Neuronal stem cell (in vitro differentiated cells): ENCODE data around the gene COX7B2.

Experiments used
- DNase-seq: peaks from one replicate; pipeline ENCODE4 v3.0.0-alpha.2; 2013; ENCODE audit warnings: low spot score
- H2AFZ ChIP-seq: one replicate; pipeline ENCODE4 v1.6.1; 2013; ENCODE audit warnings: mild to moderate bottlenecking, low read length, inconsistent platforms
- H2AK5ac ChIP-seq: 2 replicates; pipeline ENCODE4 v1.6.1; 2013; ENCODE audit warnings: low read depth, mild to moderate bottlenecking, inconsistent platforms, low read length, moderate library complexity, mixed read lengths
- H2BK120ac ChIP-seq: 2 replicates; pipeline ENCODE4 v1.6.1; 2013; ENCODE audit warnings: low read depth, mild to moderate bottlenecking, inconsistent platforms, low read length, moderate library complexity, mixed read lengths
- H2BK12ac ChIP-seq: one replicate; pipeline ENCODE4 v1.6.1; 2013; ENCODE audit warnings: low read length, inconsistent platforms
- H2BK15ac ChIP-seq: 2 replicates; pipeline ENCODE4 v1.6.1; 2013; ENCODE audit warnings: mild to moderate bottlenecking, low read length, inconsistent platforms, mixed read lengths
- H2BK5ac ChIP-seq: one replicate; pipeline ENCODE4 v1.6.1; 2013; ENCODE audit warnings: inconsistent platforms, mild to moderate bottlenecking, low read length, moderate library complexity
- H3K14ac ChIP-seq: one replicate; pipeline ENCODE4 v1.6.1; 2013; ENCODE audit warnings: low read length, inconsistent platforms
- H3K18ac ChIP-seq: 2 replicates; pipeline ENCODE4 v1.6.1; 2013; ENCODE audit warnings: low read length, inconsistent platforms
- H3K23ac ChIP-seq: 2 replicates; pipeline ENCODE4 v1.6.1; 2013; ENCODE audit warnings: low read depth, mild to moderate bottlenecking, mixed read lengths, low read length, inconsistent platforms; ENCODE audit not compliant: poor library complexity
- H3K27ac ChIP-seq: replicated peaks from 3 replicates; pipeline ENCODE4 v1.5.1; 2013; ENCODE audit warnings: low read length, inconsistent platforms
- H3K27me3 ChIP-seq, 3 experiments: 2 replicates each; pipeline ENCODE4 v1.6.1; 2013; ENCODE audit warnings: low read length in 3 of 3, mild to moderate bottlenecking in 2 of 3, inconsistent platforms in 1 of 3, low read depth in 1 of 3, mixed read lengths in 1 of 3, moderate library complexity in 1 of 3; ENCODE audit not compliant: control insufficient read depth in 3 of 3, insufficient read depth in 3 of 3
- H3K36me3 ChIP-seq, 2 donors: replicated peaks in 1 of 2; 2 replicates each; pipeline ENCODE4 v1.6.1; 2013; ENCODE audit warnings: low read length in 2 of 2; ENCODE audit not compliant: control insufficient read depth in 2 of 2, insufficient read depth in 2 of 2
- H3K4ac ChIP-seq: 2 replicates; pipeline ENCODE4 v1.6.1; 2013; ENCODE audit warnings: inconsistent platforms, mild to moderate bottlenecking, low read length, moderate library complexity
- H3K4me1 ChIP-seq, 2 donors: 1 replicate in 1 of 2; 2 replicates in 1 of 2; pipeline ENCODE4 v1.6.1; 2013; ENCODE audit warnings: low read length in 2 of 2, low read depth in 1 of 2; ENCODE audit not compliant: control insufficient read depth in 2 of 2, insufficient read depth in 1 of 2
- H3K4me2 ChIP-seq: one replicate; pipeline ENCODE4 v1.6.1; 2013; ENCODE audit warnings: mild to moderate bottlenecking, low read length, inconsistent platforms; ENCODE audit not compliant: insufficient read depth, poor library complexity, severe bottlenecking
- H3K4me3 ChIP-seq, 2 donors: 2 replicates each; pipeline ENCODE4 v1.5.1; 2013; ENCODE audit warnings: low read length in 2 of 2, mild to moderate bottlenecking in 2 of 2, inconsistent platforms in 1 of 2, moderate library complexity in 1 of 2
- H3K79me1 ChIP-seq: one replicate; pipeline ENCODE4 v1.6.1; 2013; ENCODE audit warnings: low read depth, mild to moderate bottlenecking, inconsistent platforms, low read length, moderate library complexity
- H3K9ac ChIP-seq: one replicate; pipeline ENCODE4 v1.6.1; 2013; ENCODE audit warnings: mild to moderate bottlenecking, low read depth, low read length, inconsistent platforms; ENCODE audit not compliant: poor library complexity
- H3K9me3 ChIP-seq, 2 donors: replicated peaks in 1 of 2; 2 replicates each; pipeline versions ENCODE3 to v1.6.1; 2013; ENCODE audit warnings: low read length in 2 of 2, mild to moderate bottlenecking in 2 of 2, inconsistent platforms in 1 of 2, low read depth in 1 of 2, mixed read lengths in 1 of 2, moderate library complexity in 1 of 2; ENCODE audit not compliant: control insufficient read depth in 2 of 2, insufficient read depth in 1 of 2
- H4K8ac ChIP-seq: one replicate; pipeline ENCODE4 v1.6.1; 2013; ENCODE audit warnings: low read depth, mild to moderate bottlenecking, inconsistent platforms, low read length, moderate library complexity
- H4K91ac ChIP-seq: one replicate; pipeline ENCODE4 v1.6.1; 2013; ENCODE audit warnings: low read length, low read depth, mild to moderate bottlenecking, inconsistent platforms; ENCODE audit not compliant: poor library complexity
- WGBS, 2 donors: extraction: QIAGEN DNeasy Blood & Tissue Kit; methylation state at CpG; one replicate each; pipeline ENCODE4 v1.1.7; 2013; ENCODE audit warnings: missing lambda C conversion rate in 2 of 2, mixed read lengths in 1 of 2; ENCODE audit not compliant: insufficient read length in 2 of 2, insufficient replicate concordance in 1 of 2; ENCODE audit errors: extremely low coverage in 2 of 2; 5-methylcytosine and 5-hydroxymethylcytosine counted together

Gene COX7B2

DNA sequence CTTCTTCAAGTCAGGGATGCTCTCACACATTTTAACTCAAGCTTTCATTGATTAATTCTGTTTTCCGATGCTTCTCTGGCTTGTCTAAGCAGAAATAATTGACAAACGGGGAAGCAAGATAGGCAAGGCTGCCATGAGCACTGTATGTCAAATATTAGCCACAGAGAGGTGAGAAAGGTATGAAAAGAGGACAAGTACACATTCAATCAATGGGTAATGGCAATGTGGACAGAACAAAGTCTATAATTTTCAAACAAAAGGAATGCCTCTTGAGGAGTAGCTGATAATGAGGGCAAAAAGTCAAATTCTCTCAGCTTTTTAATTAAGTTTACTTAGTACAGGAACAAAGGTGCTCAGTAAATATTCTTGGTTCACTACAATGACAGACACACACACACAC is 19.6 kb downstream of the COX7B2 start:
- H2BK15ac ChIP-seq, result no peak overlapping the region
- H3K4me2 ChIP-seq, result no peak overlapping the region
- no peak overlapping the region for H3K9ac ChIP-seq
- H3K23ac ChIP-seq, result no peak overlapping the region
- no peak overlapping the region for H3K14ac ChIP-seq
- H3K79me1 ChIP-seq, result no peaks in the 10 kb centered on the region
- no CpG with 5 or more reads among the region's 2 CpGs for WGBS, 2 donors
- no peaks in the 10 kb centered on the region for H3K36me3 ChIP-seq
- no peak overlapping the region for H2AFZ ChIP-seq
- no peaks in the 10 kb centered on the region for H3K27me3 ChIP-seq
- H4K8ac ChIP-seq, result no peak overlapping the region
- H2BK120ac ChIP-seq, result no peak overlapping the region
- no peaks in the 10 kb centered on the region for H3K9me3 ChIP-seq
- H3K27ac ChIP-seq, result no peak overlapping the region
- H3K4me1 ChIP-seq, result no peaks in the 10 kb centered on the region
- DNase-seq, result no peak
- no peak overlapping the region for H3K4ac ChIP-seq
- H4K91ac ChIP-seq, result no peak overlapping the region
- no peak overlapping the region for H2BK12ac ChIP-seq
- no peak overlapping the region for H3K4me3 ChIP-seq
- H3K18ac ChIP-seq, result no peak overlapping the region
- H2BK5ac ChIP-seq, result no peak overlapping the region
- H2AK5ac ChIP-seq, result no peak overlapping the region

DNA sequence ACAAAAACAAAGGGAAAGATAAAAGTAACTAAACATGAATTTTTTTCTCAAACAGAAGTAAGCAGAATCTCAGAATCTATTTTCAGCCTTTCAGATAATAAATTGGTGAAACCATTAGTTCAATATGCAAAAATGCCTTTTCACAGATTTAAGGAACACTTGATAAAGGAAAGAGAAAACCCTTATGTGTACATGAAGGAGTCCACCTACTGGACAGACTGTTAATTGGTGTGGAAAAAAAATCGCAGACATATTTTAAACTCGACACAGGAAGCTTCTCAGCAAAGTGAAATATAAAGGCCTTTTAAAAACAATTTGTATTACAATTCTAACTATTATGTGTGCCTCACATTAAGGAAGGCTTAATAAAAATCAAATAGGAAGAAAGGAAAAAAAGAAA is 22.3 kb downstream of the COX7B2 start:
- whole genome bisulfite sequencing, 2 donors, result no CpG with 5 or more reads among the region's 2 CpGs

DNA sequence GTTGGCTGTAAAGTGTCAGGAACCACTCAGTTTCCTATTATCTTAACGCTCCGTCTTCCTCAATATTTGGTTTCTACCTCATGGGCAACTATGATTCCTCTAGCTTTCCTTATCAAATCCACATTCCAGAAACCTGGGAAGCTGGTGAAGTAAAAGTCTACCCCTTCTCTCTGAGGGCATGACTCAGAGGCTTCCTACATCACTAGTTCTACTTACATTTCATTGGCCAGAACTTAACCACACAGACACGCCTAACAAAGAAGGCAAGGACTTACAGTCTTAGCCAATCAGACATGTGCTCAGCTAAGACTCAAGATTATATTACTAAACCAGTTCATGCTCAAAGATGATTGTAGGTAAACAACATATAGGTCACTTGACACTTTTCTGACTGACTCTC is 30.4 kb downstream of the COX7B2 start:
- Histone ChIP-seq H2AK5ac (no peak overlapping the region), H3K9ac (no peak overlapping the region), H4K91ac (no peak overlapping the region), H3K27me3 (no peaks in the 10 kb centered on the region), H3K23ac (no peak overlapping the region), H2BK5ac (no peak overlapping the region), H3K9me3 (no peaks in the 10 kb centered on the region), H3K4me2 (no peak overlapping the region), H2AFZ (no peak overlapping the region), H3K79me1 (no peaks in the 10 kb centered on the region), H3K4ac (no peak overlapping the region), H3K18ac (no peak overlapping the region), H3K4me1 (no peaks in the 10 kb centered on the region), H3K4me3 (no peak overlapping the region), H2BK120ac (no peak overlapping the region), H2BK15ac (no peak overlapping the region), H3K27ac (no peak overlapping the region), H3K36me3 (no peaks in the 10 kb centered on the region), H4K8ac (no peak overlapping the region), H2BK12ac (no peak overlapping the region), H3K14ac (no peak overlapping the region)
- WGBS, 2 donors, result no CpG with 5 or more reads among the region's 3 CpGs
- no peak for DNase-seq

More for the DNA sequence above, 22.3 kb downstream of the COX7B2 start:
- H3K4me1 ChIP-seq, result no peaks in the 10 kb centered on the region
- H3K79me1 ChIP-seq, result no peaks in the 10 kb centered on the region
- no peaks in the 10 kb centered on the region for H3K27me3 ChIP-seq
- H2BK5ac ChIP-seq, result no peak overlapping the region
- H4K91ac ChIP-seq, result no peak overlapping the region
- no peak overlapping the region for H3K18ac ChIP-seq
- H3K4me2 ChIP-seq, result no peak overlapping the region
- no peak overlapping the region for H2BK15ac ChIP-seq
- no peak overlapping the region for H2BK120ac ChIP-seq
- H2AK5ac ChIP-seq, result no peak overlapping the region
- no peak overlapping the region for H3K27ac ChIP-seq
- no peak overlapping the region for H3K4ac ChIP-seq
- no peak overlapping the region for H3K23ac ChIP-seq
- no peak overlapping the region for H2AFZ ChIP-seq
- DNase-seq, result no peak
- no peak overlapping the region for H3K14ac ChIP-seq
- no peaks in the 10 kb centered on the region for H3K36me3 ChIP-seq
- no peak overlapping the region for H3K9ac ChIP-seq
- no peak overlapping the region for H4K8ac ChIP-seq
- H3K4me3 ChIP-seq, result no peak overlapping the region
- H3K9me3 ChIP-seq, result no peaks in the 10 kb centered on the region
- no peak overlapping the region for H2BK12ac ChIP-seq

DNA sequence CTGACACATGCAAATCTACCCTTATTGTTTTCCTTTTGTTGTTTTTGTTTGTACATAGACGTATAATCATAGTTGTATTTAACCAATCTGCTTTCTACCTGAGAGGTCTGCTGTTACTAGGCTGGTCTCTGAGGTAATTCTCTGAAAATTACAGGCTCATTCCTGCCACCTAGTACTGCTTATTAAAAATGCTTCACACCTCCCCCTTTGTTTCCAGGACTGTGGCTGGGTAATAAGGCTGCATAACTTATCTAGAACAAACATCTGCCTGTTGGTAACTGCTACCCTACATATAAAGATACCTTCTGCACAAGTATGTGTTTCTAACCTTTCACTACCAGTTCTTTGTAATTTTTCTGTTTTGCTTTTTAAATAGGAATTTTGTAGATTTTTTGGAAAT is 34.2 kb downstream of the COX7B2 start:
- no peak for DNase-seq
- Histone ChIP-seq H2BK15ac (no peak overlapping the region), H3K4me1 (no peaks in the 10 kb centered on the region), H2AFZ (no peak overlapping the region), H3K23ac (no peak overlapping the region), H3K4ac (no peak overlapping the region), H2AK5ac (no peak overlapping the region), H4K91ac (no peak overlapping the region), H3K4me2 (no peak overlapping the region), H3K18ac (no peak overlapping the region), H3K4me3 (no peak overlapping the region), H3K79me1 (no peaks in the 10 kb centered on the region), H3K9ac (no peak overlapping the region), H2BK12ac (no peak overlapping the region), H3K27me3 (no peaks in the 10 kb centered on the region), H2BK120ac (no peak overlapping the region), H4K8ac (no peak overlapping the region), H3K27ac (no peak overlapping the region), H3K9me3 (no peaks in the 10 kb centered on the region), H2BK5ac (no peak overlapping the region), H3K36me3 (no peaks in the 10 kb centered on the region), H3K14ac (no peak overlapping the region)
- no CpG with 5 or more reads among the region's 1 CpG for WGBS, 2 donors
